ENCODE data around the gene COX4I1. TPM values are rescaled to one million over a fixed set of nuclear protein-coding genes. Genes with fewer than 3 reads are reported as not detected.

Gene COX4I1
- total and polyA plus RNA-seq, 2 donors (not counting 1 experiment from before 2014, with no cell fraction given) = 759 to 813 TPM

GRCh38 chr16:85842848-85843247 lies 43.4 kb downstream of the COX4I1 start:
- H4K20me1 ChIP-seq (ENCODE audit: control insufficient read depth, insufficient read depth, low read length, poor library complexity, severe bottlenecking) = no peaks in the 10 kb centered on the region

More at GRCh38 chr16:85842848-85843247, 43.4 kb downstream of the COX4I1 start:
- H3K4me3 ChIP-seq (ENCODE audit: control extremely low read depth in 1 of 5, extremely low read depth in 1 of 5, insufficient read depth in 1 of 5, low read depth in 2 of 5, low read length in 4 of 5) = no peak overlapping the region
- H3K27me3 Mint-ChIP-seq = peaks cover 12% of the 10 kb centered on the region
- no peaks in the 10 kb centered on the region for H3K27me3 ChIP-seq (replicated peaks in 1 of 4; ENCODE audit: control extremely low read depth in 1 of 4, control insufficient read depth in 3 of 4, insufficient read depth in 4 of 4, low read length in 3 of 4)
- peaks cover 0 to 4% (median 0%) of the 10 kb centered on the region in 3 donors for H3K9me3 ChIP-seq (ENCODE audit: control extremely low read depth in 1 of 3, control insufficient read depth in 2 of 3, insufficient read depth in 1 of 3, low read length in 2 of 3)
- H3K27ac ChIP-seq (ENCODE audit: low read length in 2 of 2) = no peak overlapping the region
- ChIA-PET CTCF (interaction anchor here (1.4 kb wide), 1 partner anchor 23 kb away, joined by 3 read pairs; no protein-coding TSS in a partner anchor), POLR2A (no interaction called here)
- H3K4me1 Mint-ChIP-seq = peaks cover 18% of the 10 kb centered on the region
- H3K9ac ChIP-seq (ENCODE audit: low read length) = no peak overlapping the region
- H3K4me2 ChIP-seq (replicated peaks; ENCODE audit: low read depth, low read length, poor library complexity, severe bottlenecking) = no peak overlapping the region
- H3K36me3 ChIP-seq (replicated peaks in 1 of 2; ENCODE audit: control extremely low read depth in 1 of 2, control insufficient read depth in 1 of 2, extremely low read depth in 1 of 2, insufficient read depth in 2 of 2, low read length in 1 of 2) = no peaks in the 10 kb centered on the region
- DNase-seq (no peak), ATAC-seq (ENCODE audit: low read depth) (no peak)
- H3K9me3 Mint-ChIP-seq (ENCODE audit: insufficient read depth) = peaks cover 2% of the 10 kb centered on the region
- H2AFZ ChIP-seq (ENCODE audit: insufficient read depth, low read depth, low read length, poor library complexity, severe bottlenecking) = no peak overlapping the region
- peaks cover 6 to 19% of the 10 kb centered on the region in 2 donors for H3K4me1 ChIP-seq (ENCODE audit: control insufficient read depth in 2 of 2, insufficient read depth in 2 of 2, low read length in 2 of 2)
- no peaks in the 10 kb centered on the region for H3K79me2 ChIP-seq (ENCODE audit: control insufficient read depth, insufficient read depth, low read length)
- intact Hi-C loops (cut with micrococcal nuclease) = no loop called here
- no peak for TF ChIP-seq CTCF (IDR thresholded peaks at IDR 0.05)
- TF ChIP-seq EZH2 (IDR thresholded peaks at IDR 0.05; ENCODE audit: borderline replicate concordance, insufficient read depth, low read depth, low read length, poor library complexity, severe bottlenecking) = no peak
- WGBS (ENCODE audit: insufficient coverage) = 98% methylated on average over 5 of the region's 9 CpGs
- H3K27ac Mint-ChIP-seq = no peak overlapping the region
- H3K4me3 Mint-ChIP-seq = no peak overlapping the region

All from B cell (primary cell).